B cell (primary cell): ENCODE measurements around the gene TMEM42. TPM values are rescaled to one million over a fixed set of nuclear protein-coding genes. Genes with fewer than 3 reads are reported as not detected.

Experiments used
- ATAC-seq: fragments of 200-7000 bp; cut with Tn5 transposase; one replicate; pipeline ENCODE4 v1.10.0; 2021; ENCODE audit warnings: low read depth, mild to moderate bottlenecking, moderate number of reproducible peaks, moderate library complexity
- CTCF ChIA-PET: fragments of 350-600 bp; sonication (Branson Sonifier 250); formaldehyde crosslinking; loops from one replicate; lab custom pipeline; 2021; ENCODE audit warnings: antibody characterized with exemption, inconsistent platforms; lab: Charles Lee
- POLR2A ChIA-PET: fragments of 350-600 bp; sonication (Branson Sonifier 250); formaldehyde crosslinking; loops from one replicate; lab custom pipeline; 2021; ENCODE audit warnings: antibody characterized with exemption; lab: Charles Lee
- DNase-seq: peaks from one replicate; pipeline ENCODE4 v3.0.0; 2013
- H2AFZ ChIP-seq: 2 replicates; pipeline ENCODE4 v1.6.1; 2012; ENCODE audit warnings: mild to moderate bottlenecking, low read depth, low read length; ENCODE audit not compliant: insufficient read depth, poor library complexity, severe bottlenecking
- H3K27ac ChIP-seq, 2 donors: 1 replicate in 1 of 2; 2 replicates in 1 of 2; pipeline ENCODE4 v1.5.1; 2012 to 2013; ENCODE audit warnings: low read length in 2 of 2, mild to moderate bottlenecking in 2 of 2, moderate library complexity in 1 of 2
- H3K27me3 ChIP-seq, 4 experiments: fragments of 200-600 bp in 1 of 4; sonication (generic) in 1 of 4; replicated peaks in 1 of 4; 1 replicate in 2 of 4; 2 replicates in 2 of 4; pipeline versions ENCODE4 v1.6.1 to v1.7.0; 2013 to 2016; ENCODE audit warnings: low read length in 3 of 4, mild to moderate bottlenecking in 2 of 4, mixed read lengths in 1 of 4, moderate library complexity in 1 of 4; ENCODE audit not compliant: insufficient read depth in 4 of 4, control insufficient read depth in 3 of 4; ENCODE audit errors: control extremely low read depth in 1 of 4
- H3K36me3 ChIP-seq, 2 experiments: replicated peaks in 1 of 2; 1 replicate in 1 of 2; 2 replicates in 1 of 2; pipeline versions ENCODE4 v1.6.1 to v1.7.1; 2013; ENCODE audit warnings: low read length in 1 of 2; ENCODE audit not compliant: insufficient read depth in 2 of 2, control insufficient read depth in 1 of 2; ENCODE audit errors: control extremely low read depth in 1 of 2, extremely low read depth in 1 of 2
- H3K4me1 ChIP-seq, 2 donors: fragments of 200-600 bp in 1 of 2; sonication (generic) in 1 of 2; 1 replicate in 1 of 2; 2 replicates in 1 of 2; pipeline versions ENCODE4 v1.5.1 to v1.6.1; 2013 to 2017; ENCODE audit warnings: low read length in 2 of 2; ENCODE audit not compliant: control insufficient read depth in 2 of 2, insufficient read depth in 2 of 2
- H3K4me2 ChIP-seq: replicated peaks from 2 replicates; pipeline ENCODE3; 2012; ENCODE audit warnings: mild to moderate bottlenecking, low read depth, low read length; ENCODE audit not compliant: poor library complexity, severe bottlenecking
- H3K4me3 ChIP-seq, 5 experiments: fragments of 200-600 bp in 1 of 5; sonication (generic) in 1 of 5; 1 replicate in 3 of 5; 2 replicates in 2 of 5; pipeline versions ENCODE4 v1.5.1 to v1.7.0; 2011 to 2016; ENCODE audit warnings: low read length in 4 of 5, mild to moderate bottlenecking in 4 of 5, low read depth in 2 of 5, control low read depth in 1 of 5, moderate library complexity in 1 of 5; ENCODE audit not compliant: insufficient read depth in 1 of 5; ENCODE audit errors: control extremely low read depth in 1 of 5, extremely low read depth in 1 of 5
- H3K79me2 ChIP-seq: fragments of 200-600 bp; sonication (generic); one replicate; pipeline ENCODE4 v1.6.0; 2016; ENCODE audit warnings: low read length; ENCODE audit not compliant: control insufficient read depth, insufficient read depth
- H3K9ac ChIP-seq: fragments of 200-600 bp; sonication (generic); 2 replicates; pipeline ENCODE4 v1.6.1; 2017; ENCODE audit warnings: mild to moderate bottlenecking, low read length, moderate library complexity
- H3K9me3 ChIP-seq, 3 donors: one replicate each; pipeline versions ENCODE4 v1.6.1 to v1.7.1; 2013; ENCODE audit warnings: low read length in 2 of 3; ENCODE audit not compliant: control insufficient read depth in 2 of 3, insufficient read depth in 1 of 3; ENCODE audit errors: control extremely low read depth in 1 of 3
- H4K20me1 ChIP-seq: 2 replicates; pipeline ENCODE4 v1.6.0; 2012; ENCODE audit warnings: mild to moderate bottlenecking, low read length; ENCODE audit not compliant: insufficient read depth, control insufficient read depth, poor library complexity, severe bottlenecking
- H3K27ac Mint-ChIP-seq: one replicate; pipeline ENCODE4 v1.8.0; 2021; ENCODE audit warnings: mixed read lengths
- H3K27me3 Mint-ChIP-seq: one replicate; pipeline ENCODE4 v1.8.0; 2021; ENCODE audit warnings: mixed read lengths
- H3K4me1 Mint-ChIP-seq: one replicate; pipeline ENCODE4 v1.8.0; 2021; ENCODE audit warnings: mixed read lengths
- H3K4me3 Mint-ChIP-seq: one replicate; pipeline ENCODE4 v1.8.0; 2021; ENCODE audit warnings: mixed read lengths
- H3K9me3 Mint-ChIP-seq: one replicate; pipeline ENCODE4 v1.8.0; 2022; ENCODE audit warnings: mixed read lengths; ENCODE audit not compliant: insufficient read depth
- CTCF ChIP-seq: fragments of 200-600 bp; IDR thresholded peaks from one replicate; pipeline ENCODE4 v1.8.0; 2022; ENCODE audit warnings: antibody characterized with exemption, mild to moderate bottlenecking
- EZH2 ChIP-seq: IDR thresholded peaks from 2 replicates; pipeline ENCODE4 v1.6.1; 2012; ENCODE audit warnings: borderline replicate concordance, low read depth, mild to moderate bottlenecking, moderate library complexity, low read length; ENCODE audit not compliant: insufficient read depth, poor library complexity, severe bottlenecking
- WGBS: methylation state at CpG from one replicate; pipeline ENCODE4 v1.1.5; 2013; ENCODE audit warnings: missing lambda C conversion rate; ENCODE audit not compliant: insufficient coverage; 5-methylcytosine and 5-hydroxymethylcytosine counted together
- intact Hi-C: fragments of 100-400 bp; cut with micrococcal nuclease; formaldehyde crosslinking; loops from one replicate; pipeline ENCODE4 v1.10.0; 2022
- polyA plus RNA-seq: library from polyadenylated mRNA; depleted of rRNA; stranded (reverse); fragments of >200 nt; gene quantifications from 2 replicates; pipeline ENCODE4 v1.2.3, GENCODE V29; 2012
- total RNA-seq, 2 donors: library from RNA; stranded (reverse); fragments of 120-200 nt in 1 of 2; gene quantifications; 1 replicate in 1 of 2; 2 replicates in 1 of 2; pipeline versions ENCODE4 v1.2.3 to v1.2.4, GENCODE V29; 2013 to 2022

Gene TMEM42
- total and polyA plus RNA-seq, 2 donors (not counting 1 experiment from before 2014, with no cell fraction given), result 22.6 to 32.4 TPM

- no peak overlapping the region for H3K4me3 Mint-ChIP-seq
- Histone ChIP-seq H3K9ac (no peak overlapping the region), H3K4me2 (no peak overlapping the region), H3K9me3 (peaks cover 0 to 10% (median 3%) of the 10 kb centered on the region in 3 donors), H3K36me3 (no peaks in the 10 kb centered on the region), H2AFZ (no peak overlapping the region), H3K79me2 (no peaks in the 10 kb centered on the region), H4K20me1 (no peaks in the 10 kb centered on the region), H3K27me3 (peaks cover 0 to 17% (median 6%) of the 10 kb centered on the region in 4 experiments), H3K27ac (no peak overlapping the region), H3K4me1 (no peaks in the 10 kb centered on the region), H3K4me3 (no peak overlapping the region)
- WGBS, result 100% methylated on average over 1 of the region's 4 CpGs
- CTCF ChIA-PET, result interaction anchor here (2.1 kb wide), 1 partner anchor 374 kb away, joined by 8 read pairs; no protein-coding TSS in a partner anchor
- intact Hi-C loops, result no loop called here
- POLR2A ChIA-PET, result no interaction called here
- DNase-seq (no peak), ATAC-seq (no peak)
- TF ChIP-seq EZH2 (no peak), CTCF (no peak)
- no peaks in the 10 kb centered on the region for H3K9me3 Mint-ChIP-seq
- no peaks in the 10 kb centered on the region for H3K4me1 Mint-ChIP-seq
- H3K27ac Mint-ChIP-seq, result no peak overlapping the region
- peaks cover 30% of the 10 kb centered on the region for H3K27me3 Mint-ChIP-seq
Measured at GRCh38 chr3:44907612-44908011, 45.9 kb downstream of the TMEM42 start.

DNA sequence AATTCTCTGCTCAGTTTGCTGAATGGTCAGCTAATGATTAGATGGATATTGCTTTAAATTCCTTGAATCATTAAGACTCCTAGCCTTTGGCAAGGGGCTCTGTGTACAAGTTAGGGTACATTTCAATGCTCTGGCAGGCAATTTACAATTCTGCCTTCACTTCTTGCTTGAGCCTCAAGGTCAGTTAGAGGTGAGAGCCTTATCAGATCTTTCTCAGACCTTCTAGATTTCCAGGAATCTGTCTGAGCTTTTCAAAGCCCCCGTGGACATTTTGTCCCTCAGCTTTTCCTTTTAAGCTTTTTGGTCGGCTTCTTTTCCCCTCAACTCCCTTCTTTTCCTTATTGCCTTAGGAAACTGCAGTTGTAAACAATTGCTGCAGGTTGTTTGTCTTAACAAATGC, 47.4 kb downstream of the TMEM42 start:
- no peaks in the 10 kb centered on the region for H3K9me3 Mint-ChIP-seq
- Histone ChIP-seq H2AFZ (no peak overlapping the region), H3K9ac (no peak overlapping the region), H3K27me3 (peaks cover 0 to 17% (median 6%) of the 10 kb centered on the region in 4 experiments), H3K36me3 (no peaks in the 10 kb centered on the region), H3K9me3 (peaks cover 0 to 10% (median 3%) of the 10 kb centered on the region in 3 donors), H3K4me1 (no peaks in the 10 kb centered on the region), H3K79me2 (no peaks in the 10 kb centered on the region), H3K27ac (no peak overlapping the region), H3K4me2 (no peak overlapping the region), H4K20me1 (no peaks in the 10 kb centered on the region), H3K4me3 (no peak overlapping the region)
- TF ChIP-seq EZH2 (no peak), CTCF (no peak)
- WGBS, result no CpG with 5 or more reads among the region's 2 CpGs
- no peak overlapping the region for H3K27ac Mint-ChIP-seq
- ChIA-PET POLR2A (no interaction called here), CTCF (interaction anchor here (0.9 to 2.1 kb wide), 4 partner anchors 28 to 585 kb away, joined by 3 to 8 read pairs (median 4); no protein-coding TSS in a partner anchor)
- H3K27me3 Mint-ChIP-seq, result peaks cover 27% of the 10 kb centered on the region
- no peak overlapping the region for H3K4me3 Mint-ChIP-seq
- DNase-seq, result no peak
- H3K4me1 Mint-ChIP-seq, result no peaks in the 10 kb centered on the region
- intact Hi-C loops, result no loop called here
- ATAC-seq, result no peak
